ENCODE results near the gene TLNRD1.

Gene TLNRD1

DNA sequence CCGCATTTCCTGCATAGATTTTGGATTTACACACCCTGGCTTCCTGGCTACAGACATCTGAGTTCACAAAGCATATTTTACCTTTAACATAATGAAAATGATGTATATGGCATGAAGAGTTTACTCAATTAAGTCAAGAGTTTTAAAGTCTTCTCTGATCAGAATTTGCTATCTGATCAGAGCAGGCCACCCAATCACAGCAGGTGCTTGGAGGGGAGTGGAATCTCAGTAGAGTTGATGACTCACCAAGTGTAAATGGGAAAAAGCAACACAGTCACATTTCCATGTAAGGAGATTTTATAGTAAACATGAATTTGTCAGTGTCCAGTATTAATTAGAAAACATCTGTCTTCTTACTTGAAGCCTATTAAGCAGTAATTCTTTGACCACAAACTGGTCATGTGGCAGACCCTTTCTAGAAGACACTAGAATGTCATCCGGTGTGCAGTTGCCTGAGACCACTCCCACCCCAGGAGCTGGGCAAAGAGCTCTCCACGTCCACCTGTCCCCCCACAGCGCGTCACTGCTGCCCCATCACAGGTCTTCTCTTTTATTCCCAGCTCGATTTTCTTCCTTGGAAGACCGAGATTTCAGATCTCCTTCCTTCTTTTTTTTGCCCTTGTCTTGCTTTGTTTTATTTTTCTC, 21.9 kb upstream of the TLNRD1 start:
- DNase-seq (ENCODE audit: low spot score) = no peak

DNA sequence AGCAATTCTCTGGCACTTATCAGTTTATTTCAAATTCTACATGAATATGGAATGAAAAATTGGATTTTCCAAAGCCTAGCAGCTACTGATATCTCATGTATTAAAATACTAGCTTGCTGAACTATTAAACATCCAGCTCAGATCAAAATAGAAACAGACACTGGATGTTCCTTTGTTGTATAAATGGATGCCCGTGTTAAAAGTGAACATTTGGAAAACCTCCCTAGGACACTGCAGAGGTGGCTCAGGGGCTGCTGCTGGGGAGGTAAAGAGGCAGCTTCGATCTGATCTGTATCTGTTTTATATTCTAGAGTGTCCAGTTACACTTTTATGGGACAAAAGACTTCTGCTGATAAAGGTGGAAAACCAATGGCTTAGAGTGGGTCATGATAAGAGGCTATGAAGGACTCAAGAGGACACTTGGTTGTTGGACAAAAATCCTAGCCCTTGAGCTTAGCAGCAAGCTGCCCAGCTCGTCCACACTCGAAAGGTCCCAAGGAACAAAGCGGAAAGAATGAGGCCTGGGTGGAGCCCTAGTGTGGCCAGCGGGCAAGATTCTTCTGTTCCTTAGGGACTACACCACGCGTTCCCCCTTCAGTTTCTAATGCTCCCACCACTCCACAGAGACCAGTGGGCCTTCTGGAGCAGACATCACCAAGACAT, 21.1 kb upstream of the TLNRD1 start:
- no peak for DNase-seq (ENCODE audit: low spot score)

DNA sequence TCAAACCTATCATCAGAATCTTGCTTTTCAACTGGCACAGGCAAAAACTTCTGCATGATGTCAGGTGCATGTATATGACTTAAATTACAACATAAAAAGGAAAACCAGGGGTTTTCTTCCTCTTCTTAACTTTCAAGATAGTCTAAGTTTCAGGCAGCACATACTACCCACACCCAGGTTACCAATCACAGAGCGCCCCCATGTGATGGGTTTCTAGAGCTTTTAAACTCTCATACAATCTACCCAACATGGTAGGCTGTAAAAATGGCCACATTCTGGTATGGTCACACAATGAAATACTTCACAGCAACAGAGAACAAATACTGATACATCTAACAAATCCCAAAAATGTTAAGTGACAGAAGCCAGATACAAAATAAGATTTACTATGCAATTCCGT, 18.5 kb upstream of the TLNRD1 start:
- no peak for DNase-seq (ENCODE audit: low spot score)

DNA sequence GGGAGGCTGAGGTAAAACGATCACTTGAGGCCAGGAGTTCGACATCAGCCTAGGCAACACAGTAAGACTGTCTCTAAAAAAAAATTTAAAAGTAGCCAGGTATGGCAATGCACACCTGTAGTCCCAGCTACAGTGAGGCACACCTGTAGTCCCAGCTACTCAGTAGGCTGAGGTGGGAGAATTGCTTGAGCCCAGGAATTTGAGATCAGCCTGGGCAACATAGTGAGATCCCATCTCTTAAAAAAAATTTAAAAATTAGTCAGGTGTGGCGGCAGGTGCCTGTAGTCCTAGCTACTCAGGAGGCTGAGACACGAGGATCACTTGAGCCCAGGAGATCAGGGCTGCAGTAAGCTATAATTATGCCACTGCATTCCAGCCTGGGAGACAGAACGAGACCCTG, 17.9 kb upstream of the TLNRD1 start:
- DNase-seq (ENCODE audit: low spot score) = no peak

DNA sequence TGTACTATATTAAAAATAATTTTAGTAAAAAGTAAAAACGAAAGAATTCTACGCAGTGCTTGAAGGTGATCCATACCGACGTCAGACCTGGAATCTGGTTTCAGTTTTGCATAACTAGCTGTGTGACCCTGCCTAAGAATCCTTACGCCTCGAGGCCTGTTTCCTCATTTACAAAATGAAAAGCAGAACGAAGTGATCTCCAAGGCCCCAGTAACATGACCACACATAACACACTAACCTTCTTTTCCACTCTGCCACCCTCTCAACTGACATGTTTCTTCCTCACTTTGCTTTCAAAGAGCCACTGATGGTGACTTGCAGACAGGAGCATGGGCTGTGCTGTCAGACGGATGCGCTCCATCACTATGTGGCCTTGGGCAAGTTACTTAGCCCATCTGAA, 15.9 kb upstream of the TLNRD1 start:
- no peak for DNase-seq (ENCODE audit: low spot score)

DNA sequence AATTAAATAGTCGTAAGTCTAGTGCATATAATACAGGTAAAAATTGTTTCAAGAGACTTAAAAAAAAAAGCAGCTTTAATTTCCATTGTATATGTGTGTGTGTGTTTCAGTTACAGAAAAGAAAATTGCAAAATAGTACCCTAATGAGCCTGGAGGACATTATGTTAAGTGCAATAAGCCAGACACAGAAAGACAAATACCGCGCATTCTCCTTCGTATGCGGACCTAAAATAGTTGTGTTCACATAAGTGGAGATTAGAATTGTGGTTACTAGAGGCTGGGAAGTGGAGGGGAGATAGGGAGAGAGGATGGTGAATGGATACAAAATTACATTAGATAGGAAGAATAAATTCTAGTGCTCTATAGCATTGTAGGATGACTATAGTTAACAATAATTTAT, 14.7 kb upstream of the TLNRD1 start:
- no peak for DNase-seq (ENCODE audit: low spot score)

DNA sequence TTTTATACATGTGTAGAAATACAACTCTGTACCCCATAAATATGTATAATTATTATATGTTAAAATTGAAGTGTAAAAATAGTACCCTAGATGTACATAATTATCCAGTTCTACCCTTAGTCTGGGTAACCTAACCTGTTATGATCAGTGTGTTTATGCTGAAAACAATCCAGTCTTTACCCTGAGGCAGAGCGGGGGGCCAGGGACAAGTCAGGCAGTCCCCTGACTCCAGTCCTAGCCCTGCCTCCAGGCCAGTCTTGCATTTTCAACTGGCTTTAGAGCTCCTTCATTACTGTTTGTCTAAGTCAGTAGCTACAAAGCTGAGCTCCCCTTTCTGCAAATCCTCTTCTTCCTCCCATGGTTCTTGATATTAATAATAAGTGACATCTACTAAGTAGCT, 14.2 kb upstream of the TLNRD1 start:
- DNase-seq (ENCODE audit: low spot score) = no peak

DNA sequence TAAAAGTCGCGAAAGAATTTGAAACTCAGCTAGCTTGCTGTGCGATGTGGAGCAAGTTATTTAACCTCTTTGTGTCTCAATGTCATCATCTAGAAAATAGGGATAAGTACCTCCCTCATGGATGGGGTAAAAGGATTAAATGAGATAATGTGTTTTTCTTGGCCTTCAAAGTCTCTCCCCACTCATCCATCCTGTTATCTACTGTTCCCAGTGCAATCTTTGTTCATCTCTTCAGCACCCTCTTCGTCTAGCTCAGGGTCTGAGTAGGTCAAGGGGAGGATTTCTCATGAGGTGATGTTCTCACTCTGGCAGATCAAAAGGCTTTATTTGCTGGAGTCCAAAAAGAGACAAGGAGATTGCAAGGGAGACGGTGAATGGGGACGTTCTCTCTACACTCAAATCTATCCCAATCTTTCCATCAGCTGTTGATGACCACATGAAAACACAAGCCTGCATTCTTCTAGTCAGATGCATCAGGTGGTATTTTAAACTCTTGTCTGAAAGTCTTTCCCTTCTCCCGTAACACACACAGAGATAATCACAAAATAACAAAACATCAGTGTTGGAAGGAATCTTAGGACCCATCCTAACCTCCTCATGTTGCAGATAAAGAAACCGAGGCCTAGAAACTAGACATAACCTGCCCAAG, 12.5 kb upstream of the TLNRD1 start:
- no peak for DNase-seq (ENCODE audit: low spot score)

DNA sequence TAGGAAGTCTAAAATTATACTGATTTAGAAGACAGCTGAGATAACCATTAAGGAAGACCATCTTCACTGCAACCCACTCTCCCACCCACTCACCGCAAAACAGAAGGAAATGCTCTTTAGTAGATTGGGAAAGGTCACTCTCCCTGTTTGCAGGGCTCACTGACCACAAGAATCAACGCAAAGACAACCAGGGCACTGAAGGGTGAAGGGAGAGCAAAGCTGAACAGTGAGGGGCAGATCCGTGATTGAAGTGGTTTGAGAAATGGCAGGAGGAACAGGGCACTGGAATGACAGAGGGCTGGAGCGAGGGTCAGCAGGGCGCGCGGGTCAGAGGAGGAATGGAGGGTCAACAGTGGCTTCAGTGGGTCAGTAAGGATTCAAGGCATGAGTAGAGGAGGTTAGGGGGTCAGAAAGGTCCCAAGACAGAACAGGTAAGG, 11.6 kb upstream of the TLNRD1 start:
- DNase-seq (ENCODE audit: low spot score) = no peak

DNA sequence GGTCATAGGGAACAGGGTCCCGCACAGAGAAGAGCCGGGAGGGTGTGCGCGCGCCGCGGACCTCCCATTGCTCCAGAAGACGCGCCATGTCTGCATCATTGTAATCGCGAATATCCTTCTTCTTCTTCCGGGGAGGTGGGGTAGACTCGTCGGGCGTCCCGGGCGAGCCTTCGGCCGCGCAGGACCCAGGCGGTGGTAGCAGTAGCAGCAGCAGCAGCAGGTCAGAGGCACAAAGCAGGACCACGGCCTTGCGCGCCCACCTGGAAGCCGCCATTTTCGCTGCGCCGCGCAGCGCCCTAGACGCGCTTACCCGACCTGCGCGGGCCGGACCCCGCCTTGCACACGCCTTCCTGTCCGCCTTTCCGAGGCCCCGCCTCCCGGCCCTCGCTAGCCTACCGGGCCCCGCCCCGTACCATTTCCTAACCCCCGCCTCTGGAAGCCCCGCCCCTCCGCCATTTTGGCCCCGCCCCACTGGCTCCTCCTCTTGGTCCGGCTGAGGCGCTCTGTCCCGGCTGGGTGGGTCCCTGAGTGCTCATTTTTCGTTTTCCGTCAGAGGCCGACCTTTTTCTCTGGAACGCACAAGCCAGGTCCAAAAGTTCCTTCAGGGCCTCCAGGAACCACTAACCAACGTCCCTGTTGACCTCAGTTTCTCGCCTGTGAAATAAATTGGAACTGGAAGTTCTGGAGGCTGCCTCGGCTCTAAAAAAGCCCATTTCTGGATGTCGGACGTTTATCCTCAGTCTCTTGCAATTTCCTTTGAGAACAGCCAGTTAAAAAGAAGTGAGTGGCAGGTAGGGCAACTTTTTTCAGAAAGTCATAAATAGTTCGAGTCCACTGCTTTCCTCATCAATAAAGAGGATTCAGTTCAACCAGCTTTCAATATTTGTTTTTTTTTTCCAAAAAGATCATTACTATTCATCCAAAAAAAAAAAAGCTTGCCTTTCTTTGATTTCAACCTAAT, 10.9 kb upstream of the TLNRD1 start, which contains the start of gene MESD:
MESD (minus strand) TSS at position 302 of the 961 bp plus-strand sequence; CDS start at position 274, 28 bp downstream.
- DNase-seq (ENCODE audit: low spot score) = peak; percentile 97

DNA sequence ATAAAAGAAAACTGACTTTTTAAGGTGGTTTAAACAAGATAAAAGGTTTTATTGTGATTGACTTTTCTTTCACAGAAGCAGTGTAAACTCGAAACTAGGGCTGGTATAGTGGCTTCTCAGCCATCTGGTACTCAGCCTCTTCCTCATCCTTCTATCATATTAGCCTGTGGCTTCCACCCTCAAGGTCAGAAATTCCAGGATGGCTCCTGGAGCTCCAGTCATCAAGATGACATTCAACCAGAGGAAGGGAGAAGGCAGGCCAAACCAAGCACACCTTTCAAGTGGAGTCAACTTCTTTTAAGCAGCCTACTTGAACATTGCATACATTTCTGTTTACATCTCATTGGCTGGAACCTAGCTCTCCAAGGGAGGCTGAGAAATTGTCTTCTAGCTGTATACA, 9.8 kb upstream of the TLNRD1 start:
- DNase-seq (ENCODE audit: low spot score) = no peak

DNA sequence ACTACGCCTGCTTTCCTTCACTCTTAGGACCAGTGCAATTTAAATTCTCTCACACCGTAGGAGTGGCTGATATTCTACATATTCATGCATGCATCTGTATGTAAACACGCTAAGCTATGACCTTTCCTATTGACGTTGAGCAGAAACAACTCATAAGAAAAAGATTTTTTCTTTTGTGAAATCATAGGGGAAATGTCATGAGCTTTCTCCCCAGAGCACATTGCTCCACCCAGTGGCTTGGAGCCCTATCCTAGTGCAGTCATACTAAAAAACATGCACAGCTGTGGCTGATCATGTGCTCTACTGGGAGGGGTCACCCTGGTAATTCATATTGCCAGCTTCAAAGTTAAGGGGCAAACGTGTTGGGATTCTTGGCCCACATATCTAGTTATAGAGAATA, 9.3 kb upstream of the TLNRD1 start:
- DNase-seq (ENCODE audit: low spot score) = peak; percentile 65

DNA sequence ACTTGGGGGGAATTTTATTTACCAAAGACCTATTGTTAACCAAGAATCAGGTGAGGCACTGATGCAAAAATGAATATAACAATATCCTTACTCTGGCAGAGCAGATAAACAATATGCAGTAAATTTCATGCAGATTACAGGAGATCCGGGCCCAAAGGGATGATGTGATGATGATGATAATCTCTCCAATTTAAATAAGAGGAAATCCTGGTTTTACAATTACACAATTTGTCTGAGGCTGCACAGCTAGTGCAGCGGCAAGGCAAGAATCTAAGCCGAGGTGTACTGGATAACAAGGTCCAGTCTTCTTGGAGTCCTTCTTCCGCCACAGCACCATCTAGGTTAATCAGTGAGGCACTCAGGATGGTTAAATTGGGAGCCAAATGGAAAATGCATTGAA, 8.7 kb upstream of the TLNRD1 start:
- no peak for DNase-seq (ENCODE audit: low spot score)

DNA sequence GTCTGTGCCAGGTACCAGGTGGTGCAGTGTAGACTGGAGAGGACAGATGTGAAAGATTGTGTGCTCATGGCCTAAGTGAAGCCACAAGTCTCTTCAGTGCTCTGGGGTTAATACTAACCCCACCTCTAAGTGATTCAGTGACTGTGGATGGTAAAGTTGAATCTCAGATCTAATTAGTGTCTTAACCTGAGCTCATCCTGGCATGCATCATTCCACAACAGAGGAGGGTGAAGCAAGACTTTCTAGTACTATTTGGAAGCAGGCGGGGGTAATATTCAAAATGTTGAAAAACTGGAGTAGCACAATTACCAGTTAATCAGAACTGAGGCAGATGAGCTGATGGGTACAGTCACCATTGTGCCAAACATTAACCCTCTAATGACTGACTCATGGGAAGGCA, 8.3 kb upstream of the TLNRD1 start:
- DNase-seq (ENCODE audit: low spot score) = no peak

DNA sequence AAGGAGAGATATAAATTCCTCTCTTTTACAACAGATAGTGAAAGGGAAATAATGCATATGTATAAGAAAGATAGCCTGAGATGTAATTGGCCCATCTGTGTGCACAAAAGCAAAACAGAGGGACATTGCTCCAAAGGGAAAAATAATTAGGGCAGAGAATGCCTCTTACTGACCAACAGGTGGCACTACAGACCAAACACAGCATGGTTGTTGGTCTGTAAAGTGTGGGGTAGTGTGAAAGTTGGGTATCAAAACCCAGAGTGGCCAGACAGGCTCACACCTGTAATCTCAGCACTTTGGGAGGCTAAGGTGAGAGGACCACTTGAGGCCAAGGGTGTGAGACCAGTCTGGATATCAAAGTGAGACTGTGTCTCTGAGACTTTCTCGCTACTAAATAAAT, 4.5 kb upstream of the TLNRD1 start:
- DNase-seq (ENCODE audit: low spot score) = no peak

DNA sequence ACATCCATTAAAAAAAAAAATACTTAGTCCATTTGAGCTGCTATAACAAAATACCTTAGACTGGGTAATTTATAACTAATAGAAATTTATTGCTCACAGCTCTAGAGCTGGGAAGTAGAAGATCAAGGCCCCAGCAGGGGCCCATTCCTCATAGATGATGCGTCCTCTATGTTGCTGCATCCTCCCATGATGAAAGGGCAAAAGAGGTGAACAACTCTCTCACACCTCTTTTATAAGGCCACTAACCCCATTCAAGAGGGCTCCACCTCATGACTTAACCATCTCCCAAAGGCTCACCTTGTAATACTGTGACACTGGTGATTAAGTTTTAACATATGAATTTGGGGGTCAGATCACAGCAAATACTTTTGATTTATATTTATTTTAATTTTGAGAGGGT, 3.0 kb upstream of the TLNRD1 start:
- DNase-seq (ENCODE audit: low spot score) = no peak

DNA sequence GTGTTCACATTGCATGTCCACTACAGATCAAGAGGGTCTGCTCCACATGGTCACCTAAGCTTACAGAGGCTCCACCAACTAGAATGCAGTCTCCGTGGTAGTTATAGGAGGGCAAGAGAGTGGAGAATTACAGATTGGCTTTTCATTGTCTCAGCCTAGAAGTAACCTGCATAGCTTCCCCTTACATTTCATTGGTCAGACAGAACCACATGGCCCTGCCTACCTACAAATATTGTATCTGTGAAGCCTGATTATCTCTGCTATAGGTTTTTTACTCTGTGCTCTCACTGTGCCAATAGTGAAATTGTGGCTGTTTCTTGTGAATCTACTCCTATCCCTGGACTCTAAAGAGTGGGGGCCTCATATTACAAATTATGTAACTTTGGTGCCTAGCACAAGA, 2.5 kb upstream of the TLNRD1 start:
- DNase-seq (ENCODE audit: low spot score) = no peak

DNA sequence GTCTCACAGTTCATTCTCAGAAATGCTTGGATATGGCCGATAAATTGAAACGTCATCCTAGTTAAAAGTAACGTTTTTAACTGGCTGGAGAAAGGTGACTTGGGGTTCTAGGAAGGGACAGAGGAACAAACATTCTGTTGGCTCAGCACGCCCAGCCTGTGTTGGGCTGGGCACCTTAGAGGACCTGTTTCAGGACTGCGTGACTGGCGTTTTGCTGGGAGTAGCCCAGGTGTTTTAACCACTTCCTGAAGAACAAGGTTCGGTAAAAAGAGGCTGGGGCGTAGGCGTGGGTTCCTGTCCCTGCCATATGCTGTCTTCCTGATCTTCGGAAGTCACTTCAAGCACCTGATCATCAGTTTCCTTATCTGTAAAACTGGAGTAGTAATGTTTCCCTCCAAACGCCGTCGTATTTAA, 1.1 kb upstream of the TLNRD1 start:
- no peak for DNase-seq (ENCODE audit: low spot score)

DNA sequence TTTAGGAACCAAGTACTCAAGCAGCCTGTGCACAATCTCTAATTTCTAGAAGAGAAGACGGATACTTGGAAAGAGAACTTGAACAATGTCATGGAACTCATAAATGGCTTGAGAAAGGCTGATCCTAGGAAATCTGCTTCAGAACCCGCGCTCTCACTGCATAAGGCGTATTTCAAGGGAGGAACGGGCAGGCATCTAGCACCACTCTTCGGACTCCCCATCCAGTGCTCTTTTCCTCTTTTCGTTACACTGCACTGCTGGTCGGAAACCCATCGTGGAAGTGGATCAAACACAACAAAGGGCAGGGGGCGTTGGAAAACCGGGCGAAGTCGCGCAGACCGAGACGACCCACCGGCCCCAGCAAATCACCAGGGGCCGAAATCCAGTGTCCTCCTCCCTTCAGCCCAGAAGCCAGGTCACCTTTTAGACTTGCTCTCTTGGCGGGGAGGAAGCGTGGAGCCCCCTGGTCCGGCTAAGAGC, 539 bp upstream of the TLNRD1 start:
- no peak for DNase-seq (ENCODE audit: low spot score)

DNA sequence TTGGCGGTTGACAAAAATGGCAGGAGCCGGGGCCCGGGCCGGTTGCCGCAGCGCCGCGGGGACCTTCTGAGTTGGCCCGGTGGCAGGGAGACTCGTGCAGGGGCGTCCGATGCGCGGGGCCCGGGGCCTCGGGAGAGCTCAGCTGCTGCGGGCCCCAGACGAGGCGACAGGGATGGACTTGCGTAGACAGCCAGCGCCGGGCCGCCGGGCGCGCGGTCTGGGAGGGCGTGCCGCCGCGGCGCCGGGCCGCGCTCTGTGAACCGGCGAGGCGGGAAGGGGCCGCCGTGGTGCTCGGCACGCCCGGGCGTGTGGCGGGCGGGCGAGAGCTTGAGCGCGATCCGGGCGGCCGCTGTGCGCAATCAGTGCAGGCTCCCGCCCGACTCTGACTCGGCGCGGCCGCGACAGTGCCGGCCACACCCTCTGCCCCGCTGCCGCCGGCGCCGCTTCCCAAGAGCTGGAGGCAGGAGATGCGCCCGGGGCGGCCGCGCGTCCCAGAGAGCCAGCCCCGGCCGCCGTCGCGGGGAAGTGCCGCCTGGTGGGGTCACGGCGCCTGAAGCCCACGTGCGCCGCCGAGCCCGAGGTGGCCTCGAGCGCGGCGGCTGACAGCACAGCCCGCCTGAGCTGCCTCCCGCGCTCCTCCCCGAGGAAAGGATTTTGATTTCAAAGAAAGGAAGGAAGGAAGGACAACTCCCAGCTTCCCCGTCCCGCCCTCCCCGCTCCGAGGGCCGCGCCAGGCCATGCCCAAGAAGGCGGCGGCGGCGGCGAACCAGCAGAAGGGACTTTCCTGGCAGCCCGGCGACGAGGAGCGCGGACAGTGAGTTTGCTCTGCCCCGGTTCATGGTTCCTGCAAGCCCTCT, 657 bp downstream of the TLNRD1 start:
- peak; percentile 63 for DNase-seq (ENCODE audit: low spot score)

DNA sequence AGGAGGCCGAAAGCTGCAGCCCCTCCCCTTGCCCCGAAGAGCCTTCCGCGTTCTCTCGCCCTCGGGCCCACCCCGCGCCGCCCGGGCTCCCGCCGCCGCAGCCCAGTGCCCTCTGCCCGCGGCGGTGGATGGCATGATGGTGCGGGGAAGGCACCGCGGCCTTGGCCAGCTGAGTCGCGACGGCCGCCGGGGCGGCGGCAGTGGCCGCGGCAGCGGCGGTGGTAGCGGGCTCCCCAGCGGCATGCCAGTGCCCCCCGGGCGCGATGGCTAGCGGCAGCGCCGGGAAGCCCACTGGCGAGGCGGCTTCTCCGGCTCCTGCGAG, 1.2 kb downstream of the TLNRD1 start:
- no peak for DNase-seq (ENCODE audit: low spot score)

All from hepatic stellate cell (primary cell).